ENCODE measurements around the gene FOXO3. TPM values are rescaled to one million over a fixed set of nuclear protein-coding genes. Genes with fewer than 3 reads are reported as not detected.

FOXO3 gene
- total RNA-seq, 1 experiment from 2014 or later, result 43.8 TPM

GRCh38 chr6:108591040-108591816 is 30.5 kb downstream of the FOXO3 start:
- ChIA-PET CTCF (no interaction called here), POLR2A (no interaction called here)
- peaks cover 48% of the 10 kb centered on the region for H3K4me1 ChIP-seq (ENCODE audit: control insufficient read depth, insufficient read depth, low read length)
- no TSS peak for BruUV-seq (replicated peaks)
- no peaks in the 10 kb centered on the region for H3K9me3 ChIP-seq (ENCODE audit: control insufficient read depth, insufficient read depth, low read depth, low read length)
- intact Hi-C loops (cut with micrococcal nuclease; ENCODE audit: unreplicated experiment), result no loop called here
- ATAC-seq, result no peak
- TF ChIP-seq POLR2AphosphoS5 (IDR thresholded peaks at IDR 0.05; ENCODE audit: low read depth, low read length) (no peak), REST (IDR thresholded peaks at IDR 0.05; ENCODE audit: insufficient read depth in 1 of 2, low read depth in 2 of 2, low read length in 1 of 2) (no peak), TCF7L2 (IDR thresholded peaks at IDR 0.05; ENCODE audit: low read depth, low read length) (no peak), SIN3A (IDR thresholded peaks at IDR 0.05; ENCODE audit: borderline replicate concordance, insufficient read depth, low read depth, low read length) (no peak)
- TF ChIP-seq, protein P1, sequence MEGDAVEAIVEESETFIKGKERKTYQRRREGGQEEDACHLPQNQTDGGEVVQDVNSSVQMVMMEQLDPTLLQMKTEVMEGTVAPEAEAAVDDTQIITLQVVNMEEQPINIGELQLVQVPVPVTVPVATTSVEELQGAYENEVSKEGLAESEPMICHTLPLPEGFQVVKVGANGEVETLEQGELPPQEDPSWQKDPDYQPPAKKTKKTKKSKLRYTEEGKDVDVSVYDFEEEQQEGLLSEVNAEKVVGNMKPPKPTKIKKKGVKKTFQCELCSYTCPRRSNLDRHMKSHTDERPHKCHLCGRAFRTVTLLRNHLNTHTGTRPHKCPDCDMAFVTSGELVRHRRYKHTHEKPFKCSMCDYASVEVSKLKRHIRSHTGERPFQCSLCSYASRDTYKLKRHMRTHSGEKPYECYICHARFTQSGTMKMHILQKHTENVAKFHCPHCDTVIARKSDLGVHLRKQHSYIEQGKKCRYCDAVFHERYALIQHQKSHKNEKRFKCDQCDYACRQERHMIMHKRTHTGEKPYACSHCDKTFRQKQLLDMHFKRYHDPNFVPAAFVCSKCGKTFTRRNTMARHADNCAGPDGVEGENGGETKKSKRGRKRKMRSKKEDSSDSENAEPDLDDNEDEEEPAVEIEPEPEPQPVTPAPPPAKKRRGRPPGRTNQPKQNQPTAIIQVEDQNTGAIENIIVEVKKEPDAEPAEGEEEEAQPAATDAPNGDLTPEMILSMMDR (IDR thresholded peaks at IDR 0.05), result no peak
- no peaks in the 10 kb centered on the region for H3K36me3 ChIP-seq (ENCODE audit: control insufficient read depth, insufficient read depth, low read length)
- no peaks in the 10 kb centered on the region for H3K27me3 ChIP-seq (ENCODE audit: control insufficient read depth, insufficient read depth, low read length)
- in situ Hi-C loops (cut with HindIII; ENCODE audit: low pct_unique_long_range_greater_than_20kb, low sequenced_read_pairs), result no loop called here
- no peak overlapping the region for H3K4me3 ChIP-seq (ENCODE audit: low read depth in 2 of 2, low read length in 2 of 2)
- DNase-seq (ENCODE audit: low read depth, low spot score), result no peak
- no peak overlapping the region for H3K27ac ChIP-seq (ENCODE audit: low read length)

DNA sequence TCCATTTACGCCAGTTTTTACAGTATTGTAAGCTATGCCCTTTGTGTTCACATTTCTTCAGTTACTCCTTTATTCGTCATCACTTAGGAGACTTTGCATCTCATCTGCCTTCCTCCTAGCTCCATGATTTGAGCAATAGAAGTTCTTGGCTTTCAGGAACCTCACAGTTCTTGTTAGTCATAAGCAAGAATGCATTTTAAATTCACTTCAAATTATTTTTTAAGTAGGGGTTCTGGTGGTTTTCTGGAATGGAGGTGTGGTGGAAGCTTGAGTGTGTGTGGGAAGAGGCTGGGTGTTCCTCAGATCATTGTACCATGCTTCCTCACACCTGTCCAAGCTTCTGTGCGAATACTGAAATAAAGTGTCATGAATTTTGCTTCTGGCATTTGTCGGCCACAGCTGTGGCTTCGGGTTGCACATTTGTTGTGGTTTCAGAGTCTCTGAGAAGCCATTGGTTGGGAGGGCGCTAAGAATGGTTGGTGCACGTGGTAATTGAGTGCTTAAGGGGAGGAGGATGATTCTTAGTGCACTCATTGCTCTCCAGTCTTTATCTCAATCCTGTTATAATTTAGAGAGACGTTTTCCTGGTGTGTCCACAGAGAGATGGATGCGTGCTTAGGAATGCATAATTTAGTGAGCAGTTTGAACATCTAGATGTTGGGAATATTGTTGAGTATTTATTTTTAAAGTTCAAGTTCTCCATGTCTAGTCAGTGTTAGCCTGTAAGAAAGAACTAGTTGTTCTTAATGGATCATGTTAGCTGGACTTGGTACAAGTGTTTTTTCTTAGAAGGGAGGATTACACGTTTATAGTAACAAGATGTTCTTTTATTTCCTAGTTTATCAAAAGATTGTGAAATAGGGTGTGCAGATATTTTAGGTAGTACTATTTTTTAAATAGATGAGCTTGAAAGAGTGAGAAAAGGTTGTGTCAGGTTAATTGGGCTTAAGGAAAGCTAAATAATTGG is 31.9 kb downstream of the FOXO3 start:
- Histone ChIP-seq H3K9me3 (ENCODE audit: control insufficient read depth, insufficient read depth, low read depth, low read length) (no peaks in the 10 kb centered on the region), H3K27ac (ENCODE audit: low read length) (no peak overlapping the region), H3K4me1 (ENCODE audit: control insufficient read depth, insufficient read depth, low read length) (peaks cover 40% of the 10 kb centered on the region), H3K36me3 (ENCODE audit: control insufficient read depth, insufficient read depth, low read length) (no peaks in the 10 kb centered on the region), H3K4me3 (ENCODE audit: low read depth in 2 of 2, low read length in 2 of 2) (no peak overlapping the region), H3K27me3 (ENCODE audit: control insufficient read depth, insufficient read depth, low read length) (no peaks in the 10 kb centered on the region)
- no peak for ATAC-seq
- intact Hi-C loops (cut with micrococcal nuclease; ENCODE audit: unreplicated experiment) (no loop called here), in situ Hi-C loops (cut with HindIII; ENCODE audit: low pct_unique_long_range_greater_than_20kb, low sequenced_read_pairs) (no loop called here)
- ChIA-PET CTCF (interaction anchor here (0.7 kb wide), 1 partner anchor 466 kb away, joined by 4 read pairs; no protein-coding TSS in a partner anchor), POLR2A (interaction anchor here (0.7 to 1.2 kb wide), 2 partner anchors 74 to 291 kb away, joined by 4 to 14 read pairs; no protein-coding TSS in a partner anchor)
- no TSS peak for BruUV-seq (replicated peaks)
- DNase-seq (ENCODE audit: low read depth, low spot score), result no peak
- no peak for TF ChIP-seq SIN3A (IDR thresholded peaks at IDR 0.05; ENCODE audit: borderline replicate concordance, insufficient read depth, low read depth, low read length)
